Neuron (in vitro differentiated cells): ENCODE measurements around the gene TWIST2.

Experiments used
- H2AFZ ChIP-seq: one replicate; pipeline ENCODE4 v1.6.1; 2013; ENCODE audit warnings: low read depth, mild to moderate bottlenecking, inconsistent platforms, low read length, moderate library complexity
- H3K27me3 ChIP-seq: one replicate; pipeline ENCODE4 v1.6.1; 2013; ENCODE audit warnings: low read length; ENCODE audit not compliant: insufficient read depth
- H3K36me3 ChIP-seq: one replicate; pipeline ENCODE4 v1.6.1; 2013; ENCODE audit warnings: low read length; ENCODE audit not compliant: insufficient read depth
- H3K4me1 ChIP-seq: one replicate; pipeline ENCODE4 v1.6.1; 2013; ENCODE audit warnings: low read length; ENCODE audit not compliant: insufficient read depth
- H3K4me3 ChIP-seq: 2 replicates; pipeline ENCODE4 v1.5.1; 2013; ENCODE audit warnings: mild to moderate bottlenecking, low read length, moderate library complexity
- H3K9me3 ChIP-seq: one replicate; pipeline ENCODE4 v1.6.1; 2013; ENCODE audit warnings: low read length

TWIST2 gene

GRCh38 chr2:238904716-238905115 lies 56.8 kb downstream of the TWIST2 start:
- no peaks in the 10 kb centered on the region for H3K36me3 ChIP-seq
- H3K4me1 ChIP-seq: peaks cover 4% of the 10 kb centered on the region

GRCh38 chr2:238905224-238905623 lies 57.3 kb downstream of the TWIST2 start:
- Histone ChIP-seq H3K4me1 (peaks cover 4% of the 10 kb centered on the region), H3K9me3 (no peaks in the 10 kb centered on the region), H2AFZ (no peak overlapping the region), H3K4me3 (no peak overlapping the region), H3K27me3 (no peaks in the 10 kb centered on the region), H3K36me3 (no peaks in the 10 kb centered on the region)

More at GRCh38 chr2:238904716-238905115, 56.8 kb downstream of the TWIST2 start:
- no peaks in the 10 kb centered on the region for H3K27me3 ChIP-seq
- H3K4me3 ChIP-seq: no peak overlapping the region
- H3K9me3 ChIP-seq: no peaks in the 10 kb centered on the region
- no peak overlapping the region for H2AFZ ChIP-seq

DNA sequence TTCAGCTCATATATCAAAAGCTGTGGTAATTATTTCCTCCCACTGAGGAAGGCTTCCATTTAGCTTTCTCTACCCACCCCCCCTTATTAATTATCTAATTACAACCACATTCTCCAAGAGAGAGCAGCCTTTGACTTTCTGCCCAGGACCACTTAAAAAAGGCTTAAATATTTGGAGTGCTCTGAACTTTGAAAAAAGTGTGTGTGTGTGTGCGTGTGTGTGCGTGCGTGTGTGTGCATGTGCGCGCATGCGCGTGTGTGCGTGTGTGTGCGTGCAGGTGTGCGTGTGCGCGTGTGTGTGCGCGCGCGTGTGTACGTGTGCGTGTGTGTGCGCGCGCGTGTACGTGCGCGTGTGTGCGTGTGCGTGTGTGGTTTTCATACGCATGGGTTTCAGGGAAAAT lies 57.8 kb downstream of the TWIST2 start:
- H3K9me3 ChIP-seq: no peaks in the 10 kb centered on the region
- H3K4me1 ChIP-seq: peaks cover 4% of the 10 kb centered on the region
- no peaks in the 10 kb centered on the region for H3K36me3 ChIP-seq
- H3K4me3 ChIP-seq: no peak overlapping the region
- H3K27me3 ChIP-seq: no peaks in the 10 kb centered on the region
- H2AFZ ChIP-seq: no peak overlapping the region

DNA sequence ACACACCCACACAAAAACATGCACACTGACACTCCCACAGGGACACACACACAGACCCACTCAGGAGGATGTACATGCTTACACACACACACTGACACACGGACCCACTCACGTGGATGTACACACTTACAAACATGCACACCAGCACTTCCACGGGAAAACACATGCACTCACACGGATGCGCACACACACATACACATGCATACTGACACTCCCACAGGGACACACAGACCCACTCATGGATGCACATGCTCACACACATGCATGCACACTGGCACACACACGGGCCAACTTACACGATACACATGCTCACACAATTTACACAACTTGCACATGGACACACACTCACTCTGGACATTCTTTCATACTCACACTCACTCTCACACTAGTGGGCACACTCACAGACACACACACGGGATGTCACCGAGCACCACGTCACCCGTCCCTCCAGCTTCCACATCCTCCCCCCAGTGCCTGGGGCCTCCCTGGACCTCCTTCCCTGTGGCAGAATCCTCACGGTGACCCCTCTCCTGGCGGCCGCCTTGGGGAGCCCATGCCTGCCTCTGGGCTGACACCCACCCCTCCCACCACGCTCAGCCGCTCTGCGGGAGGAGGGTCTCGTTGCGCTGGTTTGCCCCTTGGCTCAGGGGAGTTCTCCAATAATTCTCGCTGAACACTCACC lies 58.5 kb downstream of the TWIST2 start:
- H3K36me3 ChIP-seq: no peaks in the 10 kb centered on the region
- H3K27me3 ChIP-seq: no peaks in the 10 kb centered on the region
- no peaks in the 10 kb centered on the region for H3K9me3 ChIP-seq
- H2AFZ ChIP-seq: no peak overlapping the region
- H3K4me3 ChIP-seq: no peak overlapping the region
- H3K4me1 ChIP-seq: peaks cover 4% of the 10 kb centered on the region

DNA sequence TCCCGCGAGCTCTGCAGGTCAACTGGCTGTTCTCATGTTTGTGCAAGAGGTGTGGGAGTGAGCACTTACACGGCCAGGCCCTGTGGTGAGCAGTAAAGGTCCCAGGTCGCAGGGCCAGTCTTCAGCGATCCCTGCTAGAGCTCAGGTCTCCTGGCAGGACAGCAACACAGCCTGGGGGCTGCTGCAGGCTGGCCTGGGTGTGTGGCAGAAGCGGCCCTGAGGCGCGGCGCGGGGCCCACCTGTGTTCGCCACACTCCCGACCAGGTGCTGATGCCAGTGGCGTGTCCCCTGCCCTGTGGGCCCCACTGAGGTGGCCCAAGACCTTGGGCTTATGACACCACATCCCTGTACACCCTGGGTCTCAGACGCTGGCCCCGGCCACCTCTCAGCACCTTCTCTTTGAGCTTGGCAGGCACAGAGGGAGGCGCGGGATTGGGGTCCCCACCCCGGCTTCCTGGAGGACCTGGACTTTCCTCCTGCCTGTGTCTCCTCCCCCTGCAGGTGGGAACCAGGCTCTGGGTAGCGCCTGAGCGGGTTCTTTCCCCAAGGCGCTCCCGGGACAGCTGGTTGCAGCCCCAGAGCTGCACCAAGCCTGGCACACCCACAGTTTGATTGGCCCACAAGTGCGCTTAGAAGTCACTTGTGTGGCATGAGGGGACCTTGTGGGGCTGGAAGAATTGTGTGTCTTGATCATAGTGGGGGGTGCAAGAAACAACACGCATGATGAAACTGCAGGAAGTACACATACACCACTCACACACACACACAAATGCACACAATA lies 59.2 kb downstream of the TWIST2 start:
- Histone ChIP-seq H3K4me1 (peaks cover 4% of the 10 kb centered on the region), H3K4me3 (no peak overlapping the region), H3K36me3 (no peaks in the 10 kb centered on the region), H3K9me3 (no peaks in the 10 kb centered on the region), H2AFZ (no peak overlapping the region), H3K27me3 (no peaks in the 10 kb centered on the region)

DNA sequence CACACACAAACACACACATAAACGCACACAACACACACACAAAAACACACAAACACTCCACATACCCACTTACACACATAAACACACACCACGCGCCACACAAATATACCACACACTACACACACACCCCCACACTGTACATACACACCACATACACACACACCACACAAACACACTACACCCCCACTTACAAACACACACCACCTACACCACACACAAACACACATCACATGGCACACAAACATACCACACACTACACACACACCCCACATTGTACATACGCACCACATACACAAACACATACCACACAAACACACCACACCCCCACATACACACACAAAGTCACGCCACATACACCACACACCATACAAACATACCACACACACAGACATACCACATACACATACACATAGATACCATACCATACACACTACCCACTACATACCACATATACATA lies 59.9 kb downstream of the TWIST2 start:
- Histone ChIP-seq H3K4me1 (peaks cover 4% of the 10 kb centered on the region), H3K4me3 (no peak overlapping the region), H3K27me3 (no peaks in the 10 kb centered on the region), H3K9me3 (no peaks in the 10 kb centered on the region), H3K36me3 (no peaks in the 10 kb centered on the region), H2AFZ (no peak overlapping the region)

- Histone ChIP-seq H3K9me3 (no peaks in the 10 kb centered on the region), H3K27me3 (no peaks in the 10 kb centered on the region), H2AFZ (no peak overlapping the region), H3K4me1 (peaks cover 4% of the 10 kb centered on the region), H3K36me3 (no peaks in the 10 kb centered on the region), H3K4me3 (no peak overlapping the region)
Observed at GRCh38 chr2:238908960-238909951, 61.4 kb downstream of the TWIST2 start.

- Histone ChIP-seq H2AFZ (no peak overlapping the region), H3K36me3 (no peaks in the 10 kb centered on the region), H3K27me3 (no peaks in the 10 kb centered on the region), H3K4me1 (peaks cover 4% of the 10 kb centered on the region), H3K4me3 (no peak overlapping the region), H3K9me3 (no peaks in the 10 kb centered on the region)
Observed at GRCh38 chr2:238910751-238911351, 63.0 kb downstream of the TWIST2 start.

GRCh38 chr2:238911376-238912227 lies 63.7 kb downstream of the TWIST2 start:
- Histone ChIP-seq H3K4me1 (peaks cover 4% of the 10 kb centered on the region), H2AFZ (no peak overlapping the region), H3K9me3 (no peaks in the 10 kb centered on the region), H3K36me3 (no peaks in the 10 kb centered on the region), H3K4me3 (no peak overlapping the region), H3K27me3 (no peaks in the 10 kb centered on the region)

DNA sequence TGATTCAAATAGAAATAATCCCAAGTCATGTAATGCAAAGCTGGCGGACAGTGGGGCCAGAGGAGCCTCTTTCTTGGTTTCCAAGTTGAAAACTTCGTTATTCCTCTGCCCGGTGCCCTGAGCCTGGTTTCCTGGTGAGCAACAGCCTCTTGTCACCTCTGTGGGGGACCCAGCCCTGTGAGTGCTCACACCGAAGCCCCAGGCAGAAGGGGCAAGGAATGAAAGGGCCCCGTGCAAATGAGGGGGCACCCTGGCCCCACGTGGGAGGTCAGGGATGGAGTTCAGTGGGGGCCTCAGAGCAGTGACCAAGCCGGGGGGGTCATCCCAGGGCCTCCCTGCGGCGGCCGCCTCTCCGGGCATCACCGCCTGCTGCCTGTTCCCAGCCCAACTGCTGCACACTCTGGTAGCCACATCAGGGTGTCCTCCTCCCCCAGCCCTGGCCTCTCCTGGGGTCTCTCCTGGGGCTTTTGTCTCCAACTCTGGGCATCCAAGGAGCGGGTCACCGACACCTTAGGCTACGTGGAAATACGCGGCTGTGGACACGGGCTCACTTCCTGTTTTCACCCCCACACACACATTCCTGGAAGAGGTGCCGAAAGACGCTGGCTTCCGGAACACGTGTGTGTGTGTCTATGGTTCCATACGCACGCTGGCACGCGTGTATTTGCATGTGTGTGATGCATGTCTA lies 64.5 kb downstream of the TWIST2 start:
- Histone ChIP-seq H3K27me3 (peaks cover 2% of the 10 kb centered on the region), H2AFZ (no peak overlapping the region)

DNA sequence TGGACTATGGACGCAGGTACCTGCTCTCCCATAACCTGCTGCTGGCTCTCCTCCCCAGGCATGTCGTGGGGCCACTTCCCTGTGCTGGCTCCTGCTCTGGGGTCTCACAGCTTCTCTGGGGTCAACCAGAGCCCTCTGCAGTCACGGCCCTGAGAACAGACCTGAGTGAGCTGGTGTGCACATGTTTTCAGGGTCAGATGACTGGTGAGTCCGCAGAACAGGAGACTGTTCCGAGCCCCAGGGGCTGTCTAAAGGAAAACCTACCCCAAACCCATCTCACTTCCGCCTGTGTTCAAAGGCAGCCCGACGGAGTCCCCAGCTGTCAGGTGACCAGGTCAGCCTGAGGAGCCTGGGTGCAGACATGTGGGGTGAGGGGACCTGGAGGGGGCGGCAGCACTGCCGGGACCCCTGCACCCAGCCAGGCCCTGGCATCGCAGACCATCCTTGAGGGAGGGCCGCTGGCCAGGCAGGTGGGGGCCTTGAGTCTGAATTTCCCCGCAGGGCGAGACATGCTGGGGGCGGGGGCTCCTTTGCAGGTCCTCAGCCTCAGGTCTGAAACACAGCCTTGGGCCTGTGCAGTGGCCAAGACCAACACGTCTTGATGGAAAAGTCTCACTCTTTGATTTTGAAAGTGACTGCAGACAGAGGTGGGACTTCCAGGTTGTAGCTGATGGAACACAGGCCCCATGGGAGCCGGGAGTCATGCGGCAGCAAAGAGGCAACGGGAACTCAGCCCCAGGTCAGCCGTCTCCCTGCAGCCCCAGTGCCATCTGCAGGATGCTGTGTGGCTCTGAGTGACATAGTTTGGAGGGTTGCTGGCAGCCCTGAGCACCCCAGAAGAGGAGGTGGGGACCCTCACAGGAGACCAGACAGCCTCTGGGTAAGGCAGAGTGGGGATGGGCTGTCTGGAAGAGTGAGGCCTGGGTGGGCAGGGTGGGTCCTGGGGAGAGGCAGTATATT lies 65.3 kb downstream of the TWIST2 start:
- peaks cover 3% of the 10 kb centered on the region for H3K27me3 ChIP-seq
- peaks cover 4% of the 10 kb centered on the region for H3K4me1 ChIP-seq
- H3K9me3 ChIP-seq: no peaks in the 10 kb centered on the region
- H3K4me3 ChIP-seq: no peak overlapping the region
- no peak overlapping the region for H2AFZ ChIP-seq
- no peaks in the 10 kb centered on the region for H3K36me3 ChIP-seq

More for the DNA sequence above, 64.5 kb downstream of the TWIST2 start:
- peaks cover 4% of the 10 kb centered on the region for H3K4me1 ChIP-seq
- no peaks in the 10 kb centered on the region for H3K9me3 ChIP-seq
- H3K4me3 ChIP-seq: no peak overlapping the region
- no peaks in the 10 kb centered on the region for H3K36me3 ChIP-seq
